Measurements from ENCODE around the gene BDH2.

The BDH2 gene

DNA sequence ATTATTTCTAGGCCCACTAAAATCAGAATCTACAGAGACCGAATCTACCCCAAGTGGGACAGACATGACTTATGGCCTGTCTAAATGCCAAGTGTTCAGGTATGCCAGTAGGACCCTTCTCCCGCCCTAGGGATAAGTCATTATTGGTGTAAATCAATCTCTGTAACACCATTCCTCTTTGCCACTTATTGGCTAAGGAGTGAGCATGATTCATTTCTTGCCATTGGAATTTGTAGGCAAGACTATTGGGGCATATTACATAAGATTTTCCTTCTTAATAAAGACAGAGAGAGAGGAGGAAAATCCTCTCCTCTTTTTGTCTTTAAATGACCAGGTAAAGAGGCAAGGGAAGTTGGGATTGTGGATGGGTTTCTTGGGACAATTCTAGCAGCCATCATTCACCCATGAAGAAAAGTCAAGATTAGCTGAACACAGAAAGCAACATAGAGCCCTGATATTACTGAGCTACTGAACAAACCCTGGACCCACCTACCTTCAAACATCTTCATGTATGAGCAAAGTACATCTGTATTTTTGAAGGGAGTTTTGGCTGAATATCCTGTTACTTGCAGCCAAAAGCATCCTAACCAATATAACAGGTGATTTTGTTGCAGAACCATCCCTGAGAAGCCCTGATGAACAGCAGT, 25.7 kb downstream of the BDH2 start:
- TF ChIP-seq, protein P1, sequence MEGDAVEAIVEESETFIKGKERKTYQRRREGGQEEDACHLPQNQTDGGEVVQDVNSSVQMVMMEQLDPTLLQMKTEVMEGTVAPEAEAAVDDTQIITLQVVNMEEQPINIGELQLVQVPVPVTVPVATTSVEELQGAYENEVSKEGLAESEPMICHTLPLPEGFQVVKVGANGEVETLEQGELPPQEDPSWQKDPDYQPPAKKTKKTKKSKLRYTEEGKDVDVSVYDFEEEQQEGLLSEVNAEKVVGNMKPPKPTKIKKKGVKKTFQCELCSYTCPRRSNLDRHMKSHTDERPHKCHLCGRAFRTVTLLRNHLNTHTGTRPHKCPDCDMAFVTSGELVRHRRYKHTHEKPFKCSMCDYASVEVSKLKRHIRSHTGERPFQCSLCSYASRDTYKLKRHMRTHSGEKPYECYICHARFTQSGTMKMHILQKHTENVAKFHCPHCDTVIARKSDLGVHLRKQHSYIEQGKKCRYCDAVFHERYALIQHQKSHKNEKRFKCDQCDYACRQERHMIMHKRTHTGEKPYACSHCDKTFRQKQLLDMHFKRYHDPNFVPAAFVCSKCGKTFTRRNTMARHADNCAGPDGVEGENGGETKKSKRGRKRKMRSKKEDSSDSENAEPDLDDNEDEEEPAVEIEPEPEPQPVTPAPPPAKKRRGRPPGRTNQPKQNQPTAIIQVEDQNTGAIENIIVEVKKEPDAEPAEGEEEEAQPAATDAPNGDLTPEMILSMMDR (IDR thresholded peaks at IDR 0.05; ENCODE audit: poor library complexity, severe bottlenecking): no peak
- DNase-seq (ENCODE audit: low spot score) (no peak), ATAC-seq (ENCODE audit: low read depth) (no peak)
- no peaks in the 10 kb centered on the region for H3K9me3 ChIP-seq (ENCODE audit: severe bottlenecking)
- no peak overlapping the region for H3K27ac ChIP-seq (ENCODE audit: poor library complexity, severe bottlenecking)
- peaks cover 21% of the 10 kb centered on the region for H3K4me1 ChIP-seq (ENCODE audit: insufficient read depth, poor library complexity, severe bottlenecking)
- H3K36me3 ChIP-seq (ENCODE audit: low read depth): 0 out of 2 replicates have a peak, but pooled peaks cover 7% of the 10 kb centered on the region
- no peak overlapping the region for H3K4me3 ChIP-seq (ENCODE audit: severe bottlenecking)
- H3K27me3 ChIP-seq (ENCODE audit: insufficient read depth, poor library complexity, severe bottlenecking): no peaks in the 10 kb centered on the region

DNA sequence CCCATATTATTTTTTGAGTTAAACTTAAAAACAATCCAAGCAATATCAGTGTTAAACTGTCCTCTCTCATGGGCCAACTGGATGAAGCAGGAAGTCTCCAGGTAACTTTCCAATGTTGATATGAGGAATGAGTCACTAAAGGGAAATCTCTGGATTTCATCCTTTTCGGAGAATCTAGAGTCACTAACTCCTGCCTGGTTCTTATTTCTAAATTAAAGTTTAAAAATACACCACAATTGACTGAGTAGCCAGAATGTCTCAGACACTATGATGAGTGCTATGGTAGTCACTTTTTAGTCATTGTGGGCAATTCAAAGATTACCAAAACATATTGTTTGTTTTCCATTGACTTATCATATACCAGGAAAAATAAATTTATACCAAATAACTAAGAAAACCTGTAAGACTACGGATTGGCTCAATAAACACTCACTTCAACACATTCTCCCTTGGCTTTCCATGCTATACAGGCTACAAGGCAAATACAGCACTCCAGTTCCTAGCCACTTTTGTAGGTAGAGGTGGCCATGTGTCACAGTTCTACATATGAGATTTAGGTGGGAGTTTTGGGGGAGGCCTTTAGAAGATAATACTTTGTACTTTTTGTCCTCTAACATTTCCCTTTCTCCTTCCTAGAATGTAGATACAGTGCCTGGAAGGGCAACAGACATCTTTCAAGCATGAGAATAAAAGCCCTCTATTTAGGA, 31.6 kb downstream of the BDH2 start:
- ATAC-seq (ENCODE audit: low read depth) (peak; percentile 79), DNase-seq (ENCODE audit: low spot score) (no peak)
- Histone ChIP-seq H3K4me3 (ENCODE audit: severe bottlenecking) (no peak overlapping the region), H3K36me3 (ENCODE audit: low read depth) (peaks cover 34% of the 10 kb centered on the region), H3K4me1 (ENCODE audit: insufficient read depth, poor library complexity, severe bottlenecking) (peaks cover 8% of the 10 kb centered on the region), H3K27me3 (ENCODE audit: insufficient read depth, poor library complexity, severe bottlenecking) (no peaks in the 10 kb centered on the region), H3K27ac (ENCODE audit: poor library complexity, severe bottlenecking) (peak overlapping the region; percentile 31), H3K9me3 (ENCODE audit: severe bottlenecking) (no peaks in the 10 kb centered on the region)
- TF ChIP-seq, protein P1 (IDR thresholded peaks at IDR 0.05; ENCODE audit: poor library complexity, severe bottlenecking): no peak

DNA sequence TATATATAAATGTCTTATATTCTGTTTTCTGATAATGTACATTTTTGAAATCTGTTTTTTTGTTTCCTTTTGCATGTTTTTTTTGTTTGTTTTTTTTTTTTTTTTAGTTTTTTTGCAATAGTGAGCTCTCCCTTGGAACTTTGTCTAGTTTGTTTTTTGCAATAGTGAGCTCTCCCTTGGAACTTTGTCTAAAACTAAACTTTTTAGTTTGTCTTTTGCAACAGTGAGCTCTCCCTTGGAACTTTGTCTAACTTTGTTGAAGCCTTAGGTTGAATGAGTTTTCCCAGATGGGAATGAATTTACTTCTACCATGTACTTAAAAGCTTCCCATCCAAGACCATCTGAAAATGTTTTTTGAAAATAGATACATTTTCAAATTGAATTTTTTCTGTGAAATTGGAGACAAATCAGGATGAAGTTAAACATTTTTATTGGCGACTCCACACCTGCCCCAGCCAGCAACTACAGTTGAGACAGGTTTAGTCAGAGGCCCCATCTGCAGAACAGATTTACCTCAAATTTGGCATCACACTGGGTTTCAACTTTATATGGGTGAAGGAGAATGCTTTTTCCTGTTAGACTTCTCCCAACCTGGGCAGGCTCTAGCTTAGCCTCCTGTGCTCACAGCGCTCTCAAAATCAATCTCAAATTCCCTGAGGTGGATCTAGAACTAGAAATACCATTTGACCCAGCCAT, 39.0 kb downstream of the BDH2 start:
- TF ChIP-seq, protein P1 (IDR thresholded peaks at IDR 0.05; ENCODE audit: poor library complexity, severe bottlenecking): no peak
- H3K9me3 ChIP-seq (ENCODE audit: severe bottlenecking): no peaks in the 10 kb centered on the region
- H3K36me3 ChIP-seq (ENCODE audit: low read depth): peaks cover 30% of the 10 kb centered on the region
- H3K4me1 ChIP-seq (ENCODE audit: insufficient read depth, poor library complexity, severe bottlenecking): no peaks in the 10 kb centered on the region
- no peak overlapping the region for H3K27ac ChIP-seq (ENCODE audit: poor library complexity, severe bottlenecking)
- no peaks in the 10 kb centered on the region for H3K27me3 ChIP-seq (ENCODE audit: insufficient read depth, poor library complexity, severe bottlenecking)
- DNase-seq (ENCODE audit: low spot score) (no peak), ATAC-seq (ENCODE audit: low read depth) (no peak)
- no peak overlapping the region for H3K4me3 ChIP-seq (ENCODE audit: severe bottlenecking)

DNA sequence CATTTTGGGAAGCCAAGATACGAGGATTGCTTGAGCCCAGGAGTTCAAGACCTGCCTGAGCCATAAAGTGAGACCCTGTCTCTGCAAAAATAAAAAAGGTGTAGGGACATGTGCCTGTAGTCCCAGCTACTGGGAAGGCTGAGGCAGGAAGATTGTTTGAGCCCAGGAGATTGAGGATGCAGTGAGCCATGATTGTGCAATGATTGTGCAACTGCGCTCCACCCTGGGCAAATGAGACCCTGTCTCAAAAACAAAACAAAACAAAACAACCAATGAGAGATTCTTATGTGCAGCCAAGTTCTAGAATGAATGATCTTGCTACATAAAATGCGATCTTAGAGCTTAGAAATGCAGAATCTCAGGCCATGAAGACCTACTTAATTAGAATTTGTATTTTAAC, 45.6 kb downstream of the BDH2 start:
- TF ChIP-seq, protein P1 (IDR thresholded peaks at IDR 0.05; ENCODE audit: poor library complexity, severe bottlenecking): no peak
- Histone ChIP-seq H3K4me3 (ENCODE audit: severe bottlenecking) (no peak overlapping the region), H3K27ac (ENCODE audit: poor library complexity, severe bottlenecking) (no peak overlapping the region), H3K4me1 (ENCODE audit: insufficient read depth, poor library complexity, severe bottlenecking) (no peaks in the 10 kb centered on the region), H3K27me3 (ENCODE audit: insufficient read depth, poor library complexity, severe bottlenecking) (no peaks in the 10 kb centered on the region), H3K9me3 (ENCODE audit: severe bottlenecking) (no peaks in the 10 kb centered on the region), H3K36me3 (ENCODE audit: low read depth) (peaks cover 3% of the 10 kb centered on the region; the same call in 1 of the 2 replicates)
- DNase-seq (ENCODE audit: low spot score) (no peak), ATAC-seq (ENCODE audit: low read depth) (no peak)
